GM19395 (cell line): Measurements from ENCODE around the gene MRTFA.
"Not testable (repeated sequence)": the region's sequence is repeated elsewhere in the genome, so short reads cannot be mapped to it uniquely, and the experiment has no call there.

Experiments
- ATAC-seq: cut with Tn5 transposase; IDR thresholded peaks from one replicate; pipeline ENCODE4 v1.9.1; 2021; ENCODE audit warnings: mild to moderate bottlenecking, moderate library complexity; ENCODE audit not compliant: unreplicated experiment

Gene MRTFA

DNA sequence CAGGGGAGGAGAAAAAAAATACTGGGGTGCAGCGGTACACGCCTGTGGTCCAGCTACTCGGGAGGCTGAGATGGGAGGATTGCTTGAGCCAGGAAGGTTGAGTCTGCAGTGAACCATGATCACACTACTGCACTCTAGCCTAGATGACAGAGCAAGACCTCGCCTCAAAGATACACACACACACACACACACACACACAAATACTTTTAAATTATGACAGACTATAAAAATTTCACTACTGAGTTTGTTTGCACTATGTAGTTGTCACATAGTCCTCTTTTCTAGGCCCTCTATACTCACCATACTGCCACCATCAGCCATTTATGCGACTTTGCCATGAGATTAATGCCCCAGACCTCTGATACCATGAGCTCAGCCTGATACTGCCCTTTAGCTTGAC, 109.6 kb downstream of the MRTFA start:
- ATAC-seq, result no peak

DNA sequence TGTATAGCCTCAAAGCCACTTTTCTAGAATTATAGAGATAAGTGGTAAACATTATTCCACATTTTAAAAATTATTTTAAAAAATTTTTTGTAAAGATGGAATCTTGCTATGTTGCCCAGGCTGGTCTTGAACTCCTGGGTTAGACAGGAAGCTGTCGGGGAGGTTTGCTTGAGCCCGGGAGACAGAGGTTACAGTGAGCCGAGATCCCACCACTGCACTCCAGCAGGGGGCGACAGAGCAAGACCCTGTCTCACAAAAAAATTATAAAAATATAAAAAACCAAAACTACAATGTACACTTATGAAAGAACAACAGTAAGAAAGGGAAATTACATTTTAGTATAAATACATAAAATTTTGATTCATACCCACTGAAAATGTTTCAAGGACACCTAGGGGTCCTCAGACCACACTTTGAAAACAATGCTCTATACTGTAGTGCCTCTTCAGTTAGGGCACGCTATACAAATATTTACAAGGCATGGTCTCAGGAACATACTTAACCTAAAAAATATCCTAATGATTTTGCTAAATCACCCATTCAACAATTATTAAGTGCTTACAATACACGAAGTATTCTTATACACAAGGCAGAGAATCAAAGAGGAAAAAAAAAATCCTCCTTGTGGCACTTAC, 111.2 kb downstream of the MRTFA start:
- no peak for ATAC-seq

DNA sequence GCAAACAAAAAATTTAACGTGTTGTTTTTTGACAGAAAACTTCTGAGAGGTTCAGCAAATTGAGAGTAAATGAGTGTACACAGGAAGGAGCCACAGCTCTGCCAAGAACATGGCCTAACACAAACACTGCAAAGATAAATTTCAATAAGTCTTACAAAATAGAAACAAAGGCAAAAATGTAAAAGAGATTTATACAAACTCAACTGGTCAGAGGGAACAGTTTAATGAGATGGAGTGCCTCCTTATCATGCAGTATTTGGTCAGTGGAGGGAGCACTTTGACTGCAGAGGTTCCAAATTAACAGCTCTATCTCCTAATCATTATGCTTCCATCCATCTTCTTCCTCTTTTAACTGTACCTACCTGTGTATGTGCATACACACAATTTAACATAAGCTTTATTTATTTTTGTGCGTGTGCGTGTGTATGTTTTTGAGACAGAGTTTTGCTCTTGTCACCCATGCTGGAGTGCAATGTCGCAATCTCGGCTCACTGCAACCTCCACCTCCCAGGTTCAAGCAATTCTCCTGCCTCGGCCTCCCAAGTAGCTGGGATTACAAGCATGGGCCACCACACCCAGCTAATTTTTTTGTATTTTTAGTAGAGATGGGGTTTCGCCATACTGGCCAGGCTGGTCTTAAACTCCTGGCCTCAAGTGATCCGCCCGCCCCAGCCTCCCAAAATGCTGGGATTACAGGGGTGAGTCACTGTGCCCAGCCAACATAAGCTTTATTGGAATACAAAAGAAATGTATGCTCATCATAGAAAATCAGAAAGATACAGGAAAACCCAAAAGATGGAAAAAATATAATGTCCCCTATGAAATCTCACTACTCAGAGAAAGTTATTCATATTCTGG, 111.9 kb downstream of the MRTFA start:
- no peak for ATAC-seq

DNA sequence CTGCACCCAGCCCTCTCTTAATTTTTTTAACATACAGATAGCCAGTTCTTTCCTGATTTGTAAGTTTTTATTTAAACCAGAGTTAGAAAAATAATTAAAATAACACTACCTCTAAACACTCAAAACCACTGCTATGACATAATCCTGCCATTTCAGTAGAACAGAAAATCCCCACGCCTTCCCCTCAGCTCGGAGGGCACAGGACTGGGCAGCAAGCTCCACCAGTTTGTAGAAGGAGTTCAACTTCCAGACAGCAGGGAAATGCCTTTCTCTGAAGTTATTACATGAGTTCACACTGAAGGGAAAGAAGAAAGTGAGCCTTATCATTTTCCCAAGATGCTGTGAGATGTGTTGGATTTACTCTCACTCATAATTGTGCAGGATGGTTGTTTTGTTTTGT, 114.4 kb downstream of the MRTFA start:
- ATAC-seq, result no peak

DNA sequence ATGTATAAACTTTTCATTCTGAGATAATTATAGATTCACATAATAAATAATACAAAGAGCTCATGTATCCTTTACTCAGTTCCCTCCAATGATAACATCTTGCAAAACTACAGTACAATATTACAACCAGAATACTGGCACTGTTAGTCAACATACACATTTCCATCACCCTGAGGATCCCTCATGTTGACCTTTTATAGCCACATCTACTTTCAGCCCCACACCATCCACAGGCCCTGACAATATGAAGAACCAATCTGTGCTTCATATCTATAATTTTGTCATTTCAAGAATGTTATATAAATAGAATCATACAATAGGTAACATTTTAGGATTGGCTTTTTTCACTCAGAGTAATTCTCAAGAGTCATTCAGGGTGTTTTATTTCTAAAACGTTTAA, 115.5 kb downstream of the MRTFA start:
- ATAC-seq, result no peak

DNA sequence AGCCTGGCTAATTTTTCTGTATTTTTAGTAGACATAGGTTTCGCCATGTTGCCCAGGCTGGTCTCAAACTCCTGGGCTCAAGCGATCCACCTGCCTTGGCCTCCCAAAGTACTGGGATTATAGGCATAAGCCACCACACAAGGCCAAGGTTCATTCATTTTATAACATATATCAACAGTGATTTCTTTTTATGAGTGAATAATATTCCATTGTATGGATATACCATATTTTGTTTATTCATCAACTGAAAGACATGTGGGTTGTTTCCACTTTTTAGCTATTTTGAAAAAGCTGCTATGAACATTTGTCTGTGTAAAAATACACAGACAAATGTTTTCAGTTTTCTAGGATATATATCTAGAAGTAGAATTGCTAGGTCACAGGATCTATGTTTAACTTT, 116.0 kb downstream of the MRTFA start:
- ATAC-seq, result no peak

DNA sequence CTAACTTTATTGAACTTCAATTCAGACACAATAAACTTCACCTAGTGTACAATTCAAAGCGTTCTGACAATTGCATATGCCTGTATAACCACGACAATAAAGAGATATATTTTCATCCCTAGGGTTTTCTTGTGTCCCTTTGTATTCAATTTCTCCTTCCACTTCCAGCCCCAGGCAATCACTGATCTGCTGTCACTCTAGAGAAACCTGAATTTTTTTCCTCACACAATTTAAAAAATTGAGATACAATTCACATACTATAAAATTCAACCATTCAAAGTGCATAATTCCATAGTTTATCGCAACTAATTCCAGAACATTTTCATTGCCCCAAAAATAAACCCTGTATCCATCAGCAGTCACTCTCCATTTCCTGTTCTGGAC, 116.6 kb downstream of the MRTFA start:
- ATAC-seq, result no peak

DNA sequence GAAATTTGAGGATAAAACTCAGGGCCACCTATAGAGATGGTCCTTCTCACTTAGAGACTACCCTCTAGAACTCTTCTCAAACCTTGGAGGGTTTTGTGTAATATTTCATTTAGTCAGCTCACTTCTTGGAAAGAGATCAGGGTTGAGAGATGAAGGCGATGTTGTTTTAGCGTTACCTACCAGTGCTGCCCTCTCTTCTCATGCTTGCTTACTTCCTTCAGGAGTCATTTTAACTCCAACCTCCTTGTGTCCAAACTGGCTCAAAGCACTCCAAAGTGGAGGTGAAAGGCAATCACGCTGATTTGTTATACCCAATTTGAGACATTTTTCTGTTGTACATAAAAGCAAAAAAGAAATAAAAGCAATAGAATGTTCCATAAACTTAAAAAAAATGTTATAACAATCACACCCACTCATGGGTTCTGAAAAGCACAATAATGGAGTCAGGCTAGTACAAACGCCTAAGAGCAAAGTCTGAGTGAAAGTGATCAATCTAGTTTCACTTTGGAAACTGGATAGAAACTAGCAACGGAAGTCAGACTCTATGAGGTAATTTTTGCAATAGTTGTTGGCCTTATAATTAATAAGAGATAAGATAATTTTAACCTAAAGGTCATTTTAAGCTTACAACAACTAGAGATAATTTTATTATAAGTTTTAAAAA, 117.1 kb downstream of the MRTFA start:
- no peak for ATAC-seq

DNA sequence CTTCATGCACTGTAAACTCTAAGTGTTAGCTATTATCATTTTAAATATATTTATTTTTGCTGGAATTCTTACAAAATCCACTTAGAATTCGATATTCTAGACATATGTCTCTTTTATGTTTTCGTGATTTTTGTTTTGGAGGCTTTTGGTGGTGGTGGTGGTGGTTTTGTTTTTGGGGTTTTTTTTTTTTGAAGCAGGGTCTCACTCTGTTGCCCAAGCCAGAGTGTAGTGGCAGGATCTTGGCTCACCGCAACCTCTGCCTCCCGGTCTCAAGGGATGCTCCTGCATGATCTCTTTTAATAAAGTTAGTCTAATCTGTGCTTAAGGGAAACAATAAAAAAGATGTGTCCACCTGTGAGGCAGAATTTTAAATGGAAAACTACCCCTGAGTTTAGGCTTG, 117.7 kb downstream of the MRTFA start:
- ATAC-seq, result no peak

DNA sequence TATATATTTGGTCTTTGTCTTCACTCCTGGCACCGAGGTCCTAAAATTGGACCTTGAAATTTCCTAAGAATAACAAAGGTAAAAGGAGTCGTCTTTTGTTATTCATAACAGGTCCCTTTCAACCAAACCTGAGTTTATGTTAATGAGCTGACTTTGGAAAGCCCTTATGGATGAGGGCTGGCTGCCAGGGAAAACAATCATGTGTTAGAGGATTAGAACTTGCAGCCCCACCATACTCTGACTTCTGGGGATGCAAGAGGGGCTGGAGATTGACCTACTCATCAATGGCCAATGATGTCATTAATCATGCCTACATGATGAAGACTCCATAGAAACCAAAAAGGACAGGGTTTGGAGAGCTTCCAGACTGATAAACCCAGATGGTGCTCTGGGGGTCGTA, 118.9 kb downstream of the MRTFA start:
- no peak for ATAC-seq

DNA sequence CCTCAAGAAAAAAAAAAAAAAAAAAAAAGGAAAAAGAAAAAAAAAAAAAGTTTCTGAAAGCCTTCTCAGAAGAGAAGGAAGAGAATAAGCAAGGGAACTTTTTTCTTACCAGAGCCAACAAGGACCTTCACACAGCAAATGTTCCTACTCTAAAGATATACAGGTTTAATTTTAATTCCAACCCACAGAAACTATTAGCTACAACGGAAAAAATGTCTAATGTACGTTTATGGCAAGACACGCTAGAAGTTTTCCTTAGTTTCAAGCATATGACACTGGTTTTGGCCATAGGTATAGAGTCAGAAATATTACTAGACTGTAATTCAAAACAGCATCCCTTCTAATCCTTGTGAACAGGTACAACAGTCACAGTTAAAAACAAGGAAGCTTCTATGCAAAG, 120.1 kb downstream of the MRTFA start:
- ATAC-seq, result no peak

DNA sequence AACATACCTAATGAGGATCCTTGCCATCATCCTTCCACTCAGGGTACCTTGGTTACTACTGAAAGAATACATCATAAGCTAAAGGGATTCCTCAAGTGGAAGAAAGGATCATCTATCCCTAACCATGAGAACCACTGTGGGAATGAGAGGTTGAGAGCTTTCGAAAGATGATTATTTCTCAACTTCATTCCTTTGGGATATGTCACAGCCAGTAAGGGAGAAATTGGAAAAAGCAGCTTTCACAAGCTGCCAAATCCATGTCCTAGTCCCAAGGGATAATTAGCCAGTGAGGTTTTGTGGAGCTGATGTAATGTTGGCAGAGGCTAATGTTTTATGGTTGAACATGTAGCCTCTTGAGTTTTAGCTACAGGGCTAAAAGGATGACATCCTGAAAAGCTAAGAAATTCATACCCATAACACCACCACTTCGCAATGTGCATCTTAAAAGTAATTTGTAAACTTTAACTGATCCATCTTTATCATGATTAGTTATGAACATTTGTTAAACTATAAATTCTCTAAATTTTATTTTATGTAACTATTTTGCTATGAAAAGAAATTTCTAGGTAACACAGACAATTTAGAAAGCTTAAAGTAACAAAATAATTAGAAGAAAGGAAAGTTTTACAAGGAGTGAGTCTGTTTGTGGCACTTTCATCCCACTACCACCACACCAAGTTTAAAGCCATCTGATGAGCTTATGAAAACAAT, 123.9 kb downstream of the MRTFA start:
- ATAC-seq, result no peak

DNA sequence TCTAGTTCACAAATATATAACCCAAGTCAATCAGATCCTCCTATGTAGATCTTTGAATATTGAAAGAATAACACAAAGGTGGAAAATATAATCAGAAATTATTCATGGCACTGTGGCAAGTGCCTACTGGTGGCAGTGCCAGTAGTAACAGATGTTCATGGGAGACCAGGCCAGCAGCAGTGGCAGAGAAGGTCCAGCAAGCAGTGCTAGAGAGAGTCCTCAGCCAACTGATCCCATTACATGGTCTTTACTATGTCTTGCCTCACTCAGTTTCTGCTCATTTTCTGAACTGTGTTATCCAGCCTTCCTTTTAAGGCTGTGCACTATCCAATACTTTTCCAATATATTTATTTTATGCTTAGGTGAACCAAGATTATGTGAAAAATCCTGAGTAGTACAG, 124.9 kb downstream of the MRTFA start:
- no peak for ATAC-seq

DNA sequence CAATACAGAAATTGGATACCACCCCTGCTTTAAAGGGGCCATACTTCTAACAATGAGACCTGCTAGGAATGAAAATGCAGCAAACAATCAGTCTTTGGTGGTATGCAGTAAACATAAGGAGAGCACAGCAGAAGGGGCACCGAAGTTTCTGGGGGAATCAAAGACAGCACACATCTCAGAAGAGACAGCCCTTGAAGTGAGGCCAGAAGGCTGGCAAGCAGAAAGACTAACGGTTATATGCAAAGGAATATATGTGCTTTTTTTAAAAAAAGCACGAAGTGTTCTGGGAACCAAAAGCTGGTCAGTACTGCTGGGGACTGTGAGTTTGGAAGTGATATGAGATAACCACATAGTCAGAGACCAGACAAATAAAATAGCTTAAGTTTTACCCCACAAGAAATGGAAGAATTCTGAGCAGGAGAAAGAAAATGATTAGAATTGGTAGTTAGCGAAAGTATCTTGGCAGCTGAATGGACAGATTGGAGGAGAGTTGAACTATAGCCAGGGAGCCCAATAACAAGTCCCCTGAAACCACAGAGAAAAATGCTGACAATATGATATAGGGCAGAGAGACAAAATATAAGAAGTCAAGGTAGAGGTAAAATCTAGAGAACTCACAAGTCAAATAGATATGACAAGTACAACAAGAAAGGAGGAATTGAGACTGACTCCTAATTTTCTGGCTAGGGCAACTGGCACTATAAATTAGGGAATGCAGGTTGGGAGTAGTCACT, 125.7 kb downstream of the MRTFA start:
- ATAC-seq, result no peak

DNA sequence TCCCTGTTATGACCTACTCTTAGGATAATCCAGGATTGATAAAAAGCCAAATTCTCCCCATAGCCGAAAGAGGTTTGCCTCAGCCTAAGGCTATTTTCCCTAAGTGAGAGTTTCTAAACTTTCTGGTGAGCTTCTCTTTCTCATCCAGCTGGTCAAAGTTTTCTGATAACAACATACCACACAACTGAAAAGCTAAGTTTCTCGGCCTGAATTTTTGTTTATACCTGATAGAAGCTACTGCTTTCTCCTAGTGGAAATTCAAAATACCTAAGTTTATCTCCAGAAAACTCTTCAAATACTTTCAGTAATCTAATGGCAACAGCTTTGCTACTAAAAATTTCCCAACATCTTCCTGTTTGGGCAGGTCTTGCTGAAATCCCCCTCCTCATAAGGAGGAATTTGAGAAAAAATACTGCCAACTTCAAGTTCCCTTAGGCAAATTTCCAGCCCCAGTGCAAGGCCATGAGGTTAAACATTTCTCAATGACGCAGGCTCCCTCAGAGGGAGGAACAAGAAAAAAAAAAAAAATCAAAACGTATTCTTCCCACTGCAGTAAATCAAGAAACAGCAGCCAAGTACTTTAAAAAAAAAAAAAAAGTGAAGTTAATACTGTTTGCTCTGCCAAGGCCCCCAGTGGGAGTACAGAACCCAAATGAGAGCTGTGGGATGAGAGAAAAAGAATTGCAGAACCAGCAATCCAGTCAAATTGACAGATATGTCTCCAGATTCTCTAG, 127.0 kb downstream of the MRTFA start:
- ATAC-seq, result no peak

DNA sequence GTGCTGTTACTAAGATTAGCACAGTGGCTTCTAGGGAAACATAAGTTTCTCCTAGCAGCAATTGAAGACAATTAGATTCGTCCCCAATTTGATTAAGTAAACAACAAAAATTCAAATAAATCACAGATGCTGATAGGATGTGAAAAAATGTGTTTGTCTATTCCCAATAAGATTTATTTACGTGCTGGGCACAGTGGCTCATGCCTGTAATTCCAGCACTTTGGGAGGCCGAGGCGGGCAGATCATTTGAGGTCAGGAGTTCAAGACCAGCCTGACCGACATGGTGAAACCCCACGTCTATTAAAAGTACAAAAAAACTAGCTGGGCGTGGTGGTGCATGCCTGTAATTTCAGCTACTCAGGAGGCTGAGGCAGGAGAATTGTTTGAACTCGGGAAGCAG, 128.5 kb downstream of the MRTFA start:
- ATAC-seq, result not testable (repeated sequence)

DNA sequence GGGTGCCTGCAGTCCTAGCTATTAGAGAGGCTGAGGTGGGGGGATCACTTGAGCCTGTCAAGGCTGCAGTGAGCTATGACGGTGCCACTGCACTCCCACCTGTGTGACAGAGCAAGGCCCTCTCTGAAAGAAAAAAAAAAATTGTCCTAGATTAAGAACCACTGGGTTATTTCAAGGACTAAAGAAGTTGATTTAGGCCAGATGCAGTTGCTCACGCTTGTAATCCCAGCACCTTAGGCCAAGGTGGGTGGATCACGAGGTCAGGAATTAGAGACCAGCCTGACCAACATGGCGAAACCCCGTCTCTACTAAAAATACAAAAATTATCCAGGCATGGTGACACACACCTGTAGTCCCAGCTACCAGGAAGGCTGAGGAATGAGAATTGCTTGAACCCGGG, 129.0 kb downstream of the MRTFA start:
- no peak for ATAC-seq

DNA sequence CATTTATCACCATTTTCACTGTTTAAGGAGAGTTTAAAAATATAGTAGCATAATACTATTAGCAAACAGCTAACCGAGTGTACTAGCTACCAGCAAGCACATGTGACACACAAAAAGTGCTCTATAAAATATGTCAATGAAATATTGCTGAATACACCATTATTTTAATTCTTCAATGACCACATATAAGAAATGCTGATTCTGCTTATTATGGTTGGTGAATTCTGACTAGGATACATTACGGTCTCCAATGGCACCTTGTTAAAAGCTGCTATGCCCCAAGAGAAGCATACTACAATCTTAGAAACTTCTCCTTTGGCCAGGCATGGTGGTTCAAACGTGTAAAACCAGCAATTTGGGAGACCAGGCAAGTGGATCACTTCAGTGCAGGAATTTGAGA, 129.8 kb downstream of the MRTFA start:
- no peak for ATAC-seq

DNA sequence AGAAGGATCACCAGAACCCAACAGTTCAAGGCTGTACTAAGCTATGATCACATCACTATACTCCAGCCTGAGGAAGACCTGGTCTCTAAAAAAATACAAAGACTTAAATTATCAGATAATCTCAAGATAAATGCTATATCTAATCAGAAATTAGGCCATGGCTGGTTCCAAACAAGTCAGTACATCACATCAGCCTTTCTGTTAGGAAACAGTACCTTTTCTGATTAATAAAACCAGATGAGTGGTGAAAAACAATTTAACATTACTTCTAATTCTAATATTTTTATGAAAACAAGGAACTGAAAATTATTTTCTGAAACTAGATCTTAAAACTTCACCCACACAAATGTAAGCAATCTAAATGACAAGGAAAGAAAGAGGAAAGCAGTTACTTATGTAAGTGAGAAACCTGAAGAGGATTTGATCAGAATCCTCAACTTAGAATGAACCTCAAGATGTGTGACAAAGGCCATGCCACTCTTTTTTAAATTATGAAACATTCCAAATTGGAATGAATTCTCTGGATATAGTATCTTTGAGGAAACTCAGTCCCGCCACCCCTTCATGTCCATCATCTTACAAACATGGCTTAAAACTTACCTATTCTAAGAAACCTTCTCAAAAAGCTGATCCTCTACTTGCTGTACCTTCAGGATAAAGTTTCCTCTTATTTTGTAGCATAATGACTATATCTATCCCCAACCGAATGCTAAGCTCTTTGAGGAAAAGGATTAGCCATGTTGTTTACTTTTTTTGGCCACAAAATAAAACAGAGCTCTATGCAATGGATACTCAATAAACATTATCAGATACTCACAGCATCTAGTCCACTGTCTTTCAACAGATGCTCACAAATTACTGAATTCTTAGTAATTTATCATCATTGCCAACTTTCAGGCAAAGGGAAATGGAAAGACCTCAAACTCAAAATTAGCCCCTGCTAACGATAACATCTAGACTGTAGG, 132.0 kb downstream of the MRTFA start:
- ATAC-seq, result no peak
